ENCODE measurements around the gene PADI6.

Gene PADI6

GRCh38 chr1:17438318-17439249 is 66.6 kb downstream of the PADI6 start:
- Histone ChIP-seq H3F3A (ENCODE audit: insufficient read depth) (peaks cover 7% of the 10 kb centered on the region; the same call in 1 of the 2 replicates), H3K4me2 (ENCODE audit: low read depth, low read length, poor library complexity, severe bottlenecking) (peak overlapping the region; percentile 84), H3K27me3 (ENCODE audit: low read length) (no peaks in the 10 kb centered on the region), H3K36me3 (ENCODE audit: low read length) (peaks cover 6% of the 10 kb centered on the region; the same call in 1 of the 2 replicates), H3K9me3 (ENCODE audit: insufficient read depth, low read length) (no peaks in the 10 kb centered on the region), H4K20me1 (ENCODE audit: low read depth, low read length) (peaks cover 18% of the 10 kb centered on the region), H2AFZ (ENCODE audit: low read depth, low read length, severe bottlenecking) (peak overlapping the region; percentile 63), H3K27ac (ENCODE audit: low read depth, low read length) (peak overlapping the region; percentile 90), H3K9ac (ENCODE audit: low read length) (peak overlapping the region; percentile 97), H3K9me2 (replicated peaks; ENCODE audit: insufficient read depth, low read length) (no peaks in the 10 kb centered on the region), H3K79me2 (ENCODE audit: insufficient read depth, low read length) (peaks cover 50% of the 10 kb centered on the region), H3K4me3 (ENCODE audit: insufficient read depth, low read length, poor library complexity, severe bottlenecking) (peak overlapping the region; percentile 100)
- TF ChIP-seq CTCF (IDR thresholded peaks at IDR 0.05; ENCODE audit: insufficient read depth, low read length, poor library complexity, severe bottlenecking) = no peak
- no peak for TF ChIP-seq EZH2phosphoT487 (conservative IDR thresholded peaks at IDR 0.05; ENCODE audit: low read length)

GRCh38 chr1:17439250-17440073 is 67.5 kb downstream of the PADI6 start, which contains the start of gene RCC2:
TSS of gene RCC2 (minus strand) at chr1:17439677. CDS start at chr1:17438514, 1,163 bp downstream.
- H3K9me2 ChIP-seq (replicated peaks; ENCODE audit: insufficient read depth, low read length) = no peaks in the 10 kb centered on the region
- TF ChIP-seq EZH2phosphoT487 (conservative IDR thresholded peaks at IDR 0.05; ENCODE audit: low read length) = no peak
- no peak for TF ChIP-seq CTCF (IDR thresholded peaks at IDR 0.05; ENCODE audit: insufficient read depth, low read length, poor library complexity, severe bottlenecking)
- peak within 1 kb of the TSS; percentile 97 for H3K9ac ChIP-seq (ENCODE audit: low read length)
- H3K4me2 ChIP-seq (ENCODE audit: low read depth, low read length, poor library complexity, severe bottlenecking) = peak within 1 kb of the TSS; percentile 84
- H4K20me1 ChIP-seq (ENCODE audit: low read depth, low read length) = peaks cover 12% of the 10 kb centered on the region; the same call in 1 of the 2 replicates
- H2AFZ ChIP-seq (ENCODE audit: low read depth, low read length, severe bottlenecking) = peak within 1 kb of the TSS; percentile 72
- peaks cover 6% of the 10 kb centered on the region; the same call in 1 of the 2 replicates for H3K36me3 ChIP-seq (ENCODE audit: low read length)
- peak within 1 kb of the TSS; percentile 90 for H3K27ac ChIP-seq (ENCODE audit: low read depth, low read length)
- no peaks in the 10 kb centered on the region for H3K27me3 ChIP-seq (ENCODE audit: low read length)
- peaks cover 7% of the 10 kb centered on the region; the same call in 1 of the 2 replicates for H3F3A ChIP-seq (ENCODE audit: insufficient read depth)
- H3K79me2 ChIP-seq (ENCODE audit: insufficient read depth, low read length) = peaks cover 41% of the 10 kb centered on the region
- peak within 1 kb of the TSS; percentile 100 for H3K4me3 ChIP-seq (ENCODE audit: insufficient read depth, low read length, poor library complexity, severe bottlenecking)
- H3K9me3 ChIP-seq (ENCODE audit: insufficient read depth, low read length) = no peaks in the 10 kb centered on the region

- peak overlapping the region; percentile 51 for H3K9ac ChIP-seq (ENCODE audit: low read length)
- no peaks in the 10 kb centered on the region for H3K9me3 ChIP-seq (ENCODE audit: insufficient read depth, low read length)
- no peaks in the 10 kb centered on the region for H3K27me3 ChIP-seq (ENCODE audit: low read length)
- no peak for TF ChIP-seq CTCF (IDR thresholded peaks at IDR 0.05; ENCODE audit: insufficient read depth, low read length, poor library complexity, severe bottlenecking)
- no peak for TF ChIP-seq EZH2phosphoT487 (conservative IDR thresholded peaks at IDR 0.05; ENCODE audit: low read length)
- H2AFZ ChIP-seq (ENCODE audit: low read depth, low read length, severe bottlenecking) = peak overlapping the region; percentile 72
- H3K36me3 ChIP-seq (ENCODE audit: low read length) = peaks cover 4% of the 10 kb centered on the region; the same call in 1 of the 2 replicates
- peak overlapping the region; percentile 46 for H3K4me3 ChIP-seq (ENCODE audit: insufficient read depth, low read length, poor library complexity, severe bottlenecking)
- no peaks in the 10 kb centered on the region for H3K9me2 ChIP-seq (replicated peaks; ENCODE audit: insufficient read depth, low read length)
- H3K27ac ChIP-seq (ENCODE audit: low read depth, low read length) = no peak overlapping the region
- H3F3A ChIP-seq (ENCODE audit: insufficient read depth) = peaks cover 7% of the 10 kb centered on the region; the same call in 1 of the 2 replicates
- H4K20me1 ChIP-seq (ENCODE audit: low read depth, low read length) = peaks cover 12% of the 10 kb centered on the region; the same call in 1 of the 2 replicates
- H3K4me2 ChIP-seq (ENCODE audit: low read depth, low read length, poor library complexity, severe bottlenecking) = peak overlapping the region; percentile 69
- H3K79me2 ChIP-seq (ENCODE audit: insufficient read depth, low read length) = peaks cover 33% of the 10 kb centered on the region
These were observed 68.3 kb downstream of the PADI6 start for GRCh38 chr1:17440074-17440826.

All from SU-DHL-6 (cell line).